Activated CD8-positive, alpha-beta memory T cell treated with anti-CD3 and anti-CD28 coated beads, Interleukin-2, amount 50 U/mL, for 1 hour (primary cell): Measurements from ENCODE around the gene SPRR2F.
"Not testable (repeated sequence)": the region's sequence is repeated elsewhere in the genome, so short reads cannot be mapped to it uniquely, and the experiment has no call there.

Experiments used
- DNase-seq: peaks from one replicate; pipeline ENCODE4 v3.0.0-alpha.2; 2020; ENCODE audit errors: extremely low read depth

The SPRR2F gene, protein sequence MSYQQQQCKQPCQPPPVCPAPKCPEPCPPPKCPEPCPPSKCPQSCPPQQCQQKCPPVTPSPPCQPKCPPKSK

GRCh38 chr1:153113416-153113815, at the start of gene SPRR2F:
Gene SPRR2F, minus strand, starts transcription at chr1:153113516. Its CDS starts 783 bp downstream, at chr1:153112733.
- DNase-seq: no peak

DNA sequence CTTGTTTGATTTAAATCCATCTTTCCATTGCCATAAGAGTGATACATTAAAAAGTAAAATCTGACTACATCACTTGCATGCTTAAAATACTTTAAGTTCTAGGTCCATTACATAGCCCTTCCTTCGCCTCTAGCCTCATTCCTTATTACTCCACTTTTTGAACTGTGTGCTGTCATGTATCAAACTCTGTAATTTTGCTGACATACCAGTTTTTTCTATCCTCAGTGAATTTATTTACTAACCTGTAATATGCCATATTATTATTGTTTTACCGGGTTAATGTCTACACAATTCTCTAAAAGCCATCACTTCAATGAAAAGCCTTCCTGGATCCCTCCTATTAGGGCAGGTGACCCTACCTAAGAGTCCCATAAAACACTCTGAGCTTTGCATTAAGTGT, 42.2 kb upstream of the SPRR2F start:
- no peak for DNase-seq

DNA sequence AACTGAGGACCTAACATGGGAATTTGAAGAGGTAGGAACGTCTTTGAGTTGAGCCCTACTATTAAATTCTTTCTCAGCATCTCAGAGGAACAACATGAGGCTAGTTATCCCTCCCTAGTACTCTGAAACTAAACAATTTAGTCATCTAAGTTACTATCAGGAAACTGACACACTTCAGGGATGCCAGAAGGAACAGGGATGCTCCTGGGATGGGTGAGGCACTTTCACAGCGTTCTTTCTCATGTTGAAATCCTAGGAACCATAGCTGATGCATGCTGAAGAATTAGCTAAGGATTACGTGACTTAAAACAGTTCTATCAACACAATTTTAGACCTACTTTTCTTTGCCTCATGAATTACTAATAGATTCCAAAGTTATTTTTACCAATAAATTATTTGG, 39.2 kb upstream of the SPRR2F start:
- DNase-seq: no peak

- DNase-seq: no peak
These were observed 37.5 kb upstream of the SPRR2F start, which contains the start of gene SPRR2G for GRCh38 chr1:153150846-153151245. Gene SPRR2G, minus strand, starts transcription at chr1:153150890. Its CDS starts 780 bp downstream, at chr1:153150110.

DNA sequence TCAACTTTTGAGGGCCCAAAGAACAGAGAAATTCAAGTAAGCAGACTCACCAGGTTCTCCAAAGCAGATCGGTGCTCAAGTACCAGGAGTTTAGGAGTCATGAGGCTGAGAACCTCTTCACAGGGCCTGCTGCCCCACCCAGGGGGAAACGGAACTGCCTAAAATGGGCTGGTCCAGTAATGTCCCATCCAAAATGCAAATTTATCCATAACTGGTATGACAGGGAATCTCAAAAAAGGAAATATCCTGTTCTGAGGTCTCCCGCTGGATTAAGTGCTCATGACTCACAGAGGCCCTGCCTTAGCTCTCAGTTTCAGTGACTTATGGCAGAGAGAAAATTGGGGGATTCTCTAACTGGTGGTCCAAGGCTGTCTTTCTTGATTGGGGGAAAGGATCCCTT, 28.1 kb upstream of the SPRR2F start:
- no peak for DNase-seq

DNA sequence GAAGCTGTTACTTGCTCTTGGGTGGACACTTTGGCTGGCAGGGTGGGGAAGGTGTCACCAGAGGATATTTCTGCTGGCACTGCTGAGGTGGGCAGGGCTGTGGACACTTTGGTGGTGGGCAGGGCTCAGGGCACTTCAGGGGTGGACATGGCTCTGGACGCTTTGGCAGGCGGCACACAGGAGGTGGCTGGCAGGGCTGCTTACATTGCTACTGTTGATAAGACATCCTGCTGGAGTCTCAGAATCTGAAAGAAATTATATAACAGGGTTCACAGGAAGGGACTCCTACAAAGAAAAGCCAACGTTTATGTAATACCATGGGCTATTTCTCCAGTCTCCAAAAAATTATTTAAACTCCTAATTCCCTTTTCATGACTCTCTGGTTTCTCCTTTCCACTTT, 27.2 kb upstream of the SPRR2F start:
- no peak for DNase-seq

GRCh38 chr1:153133743-153134142, 20.4 kb upstream of the SPRR2F start:
- DNase-seq: no peak

DNA sequence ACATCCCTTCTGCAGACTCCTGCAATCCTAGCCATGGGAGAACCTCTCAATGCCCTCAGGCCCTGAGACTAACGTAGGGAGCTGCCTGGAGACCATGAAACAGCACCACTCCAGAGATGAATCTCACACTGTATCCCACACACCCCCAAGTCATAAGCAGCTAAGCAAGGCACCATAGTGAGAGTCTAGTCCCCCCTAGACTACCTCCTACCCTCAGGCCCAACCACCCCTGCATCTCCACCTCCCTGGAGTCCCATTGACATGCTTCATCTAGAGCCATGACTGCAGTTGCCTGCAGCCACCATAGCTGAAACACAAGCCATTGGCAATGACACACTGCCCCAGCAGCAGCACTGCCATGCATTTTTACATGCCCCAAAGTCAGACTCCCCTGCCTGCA, 20.0 kb upstream of the SPRR2F start:
- DNase-seq: no peak

DNA sequence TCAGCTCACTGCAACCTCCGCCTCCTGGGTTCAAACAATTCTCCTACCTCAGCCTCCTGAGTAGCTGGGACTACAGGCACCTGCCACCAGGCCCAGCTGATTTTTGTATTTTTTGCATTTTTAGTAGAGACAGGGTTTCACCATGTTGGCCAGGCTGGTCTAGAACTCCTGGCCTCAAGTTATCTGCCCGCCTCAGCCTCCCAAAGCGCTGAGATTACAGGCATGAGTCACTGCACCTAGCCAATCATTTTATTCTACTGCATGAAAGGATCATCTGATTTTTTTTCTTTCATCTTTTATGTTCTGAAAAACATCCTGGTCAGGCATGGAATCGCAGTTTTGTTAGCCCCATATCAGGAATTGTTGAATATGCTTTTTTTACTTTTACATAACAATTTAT, 15.4 kb upstream of the SPRR2F start:
- not testable (repeated sequence) for DNase-seq

DNA sequence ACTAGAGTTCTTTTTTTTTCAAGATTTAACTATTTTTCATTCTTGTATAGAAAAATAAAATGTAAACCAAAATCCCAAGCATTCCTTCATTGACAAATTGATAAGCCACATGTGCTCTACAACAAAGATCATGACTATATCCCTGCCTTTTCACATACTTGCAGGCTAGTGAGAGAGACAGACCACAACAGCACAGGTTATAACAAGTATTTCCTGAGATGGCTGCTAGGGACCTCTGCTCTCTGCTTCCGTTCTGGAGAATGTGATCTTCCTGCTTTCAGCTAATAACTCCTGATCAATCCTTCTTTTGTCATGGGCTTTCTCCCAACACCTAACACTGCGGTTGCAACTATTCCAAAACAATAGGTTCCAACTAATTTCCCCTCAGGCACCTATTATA, 14.0 kb upstream of the SPRR2F start:
- DNase-seq: no peak

- DNase-seq: no peak
These were observed 12.2 kb upstream of the SPRR2F start for GRCh38 chr1:153125536-153125935.

GRCh38 chr1:153123793-153124192, 10.5 kb upstream of the SPRR2F start:
- not testable (repeated sequence) for DNase-seq

DNA sequence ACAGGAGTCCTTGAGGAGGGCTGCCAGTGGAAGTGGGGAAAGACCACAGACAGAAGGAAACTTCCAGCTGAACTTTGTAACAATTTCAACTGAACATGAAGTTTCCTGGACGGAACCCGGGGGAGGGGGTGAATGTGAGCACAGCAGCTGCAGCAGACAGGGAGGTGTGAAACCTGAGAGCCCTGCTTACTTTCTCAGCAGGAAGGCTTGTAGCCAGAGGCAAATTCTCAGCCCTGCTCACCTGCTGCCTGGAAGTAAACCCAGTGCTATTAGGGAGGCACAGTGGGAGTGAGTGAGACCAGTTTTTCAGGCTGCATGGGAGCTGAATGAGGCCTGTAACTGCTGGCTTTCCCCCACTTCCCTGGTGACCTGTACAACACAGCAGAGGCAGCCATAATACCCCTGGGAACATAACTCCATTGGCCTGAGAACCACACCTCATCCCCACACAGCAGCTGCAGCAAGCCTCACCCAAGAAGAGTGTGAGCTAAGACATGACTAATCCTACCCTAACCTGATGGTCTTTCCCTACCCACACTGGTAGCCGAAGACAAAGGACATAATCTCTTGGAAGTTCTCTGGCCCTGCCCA, 9.6 kb upstream of the SPRR2F start:
- DNase-seq: no peak

- no peak for DNase-seq
These were observed 7.6 kb upstream of the SPRR2F start for GRCh38 chr1:153120945-153121344.

DNA sequence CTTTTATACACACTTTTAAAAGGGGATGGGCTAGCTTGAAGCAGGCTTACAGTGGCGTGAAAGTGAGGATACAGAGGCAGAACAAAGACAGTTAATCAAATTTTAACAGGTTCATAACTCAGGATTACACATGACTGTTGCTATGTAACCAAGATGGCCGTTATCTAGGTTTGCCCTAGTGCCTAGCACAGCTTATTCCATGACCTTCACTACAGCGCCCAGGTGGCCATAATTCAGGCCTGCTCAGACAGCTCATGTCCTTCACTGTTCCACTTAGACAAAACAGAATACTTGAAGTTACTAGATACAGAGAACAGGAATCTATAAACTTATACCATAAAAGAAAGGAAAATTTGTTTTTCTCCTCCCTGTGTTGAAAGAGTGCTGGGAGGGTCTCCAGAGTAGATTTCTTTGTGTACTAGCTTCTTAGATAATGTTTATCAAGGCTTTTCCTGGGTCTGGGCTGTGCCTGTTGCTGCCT, 6.2 kb upstream of the SPRR2F start:
- DNase-seq: no peak

DNA sequence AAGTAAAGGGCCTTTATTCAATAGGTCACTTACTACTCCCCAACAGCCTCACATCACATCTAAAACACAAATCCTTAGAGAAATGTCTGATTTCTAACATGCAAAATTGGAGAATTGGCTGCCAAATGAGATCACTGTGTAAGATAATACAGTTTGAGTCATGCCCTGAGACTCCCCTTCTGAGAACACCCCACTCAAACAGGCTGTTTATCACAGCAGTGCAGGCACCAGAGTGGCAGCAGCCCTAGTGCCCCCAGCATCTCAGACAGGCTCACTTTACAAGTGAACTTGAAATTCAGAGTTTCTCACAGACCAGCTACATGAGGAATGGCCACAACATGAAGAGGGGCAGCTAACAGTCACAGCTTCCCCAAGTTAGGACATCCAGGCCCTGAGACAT, 1.9 kb upstream of the SPRR2F start:
- DNase-seq: not testable (repeated sequence)

GRCh38 chr1:153112454-153112853, 862 bp downstream of the SPRR2F start:
- not testable (repeated sequence) for DNase-seq

- DNase-seq: no peak
These were observed 13.1 kb downstream of the SPRR2F start for GRCh38 chr1:153100245-153100644.

GRCh38 chr1:153099461-153100045, 13.8 kb downstream of the SPRR2F start:
- DNase-seq: no peak

DNA sequence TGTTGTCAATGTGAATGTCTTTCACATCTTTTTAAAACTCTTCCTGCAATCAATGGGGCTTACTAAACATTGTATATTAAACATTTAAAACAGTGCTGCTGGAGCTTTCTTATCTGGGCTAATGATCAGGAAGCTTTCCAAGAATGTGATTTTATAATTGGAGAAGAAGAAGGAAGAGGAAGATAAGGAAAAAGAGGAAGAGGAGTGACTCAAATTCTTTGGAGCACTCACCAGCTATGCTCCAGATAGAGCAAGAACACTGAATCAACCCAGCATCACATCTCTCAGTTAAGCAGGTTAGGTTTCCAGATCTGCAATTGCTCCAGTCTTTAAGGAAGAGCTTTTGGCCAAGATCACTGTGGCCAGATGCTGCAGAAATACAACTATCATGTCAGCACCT, 17.6 kb downstream of the SPRR2F start:
- DNase-seq: no peak

GRCh38 chr1:153094426-153094825, 18.9 kb downstream of the SPRR2F start, which contains the start of gene SPRR2E:
Gene SPRR2E, minus strand, starts transcription at chr1:153094526. Its CDS starts 775 bp downstream, at chr1:153093751.
- DNase-seq: no peak

GRCh38 chr1:153087652-153088051, 25.7 kb downstream of the SPRR2F start:
- no peak for DNase-seq

- no peak for DNase-seq
These were observed 31.6 kb downstream of the SPRR2F start for GRCh38 chr1:153081736-153082135.
